COLO668 (cell line): ENCODE results near the gene NAT14.
"Not testable (repeated sequence)": the region's sequence is repeated elsewhere in the genome, so short reads cannot be mapped to it uniquely, and the experiment has no call there.

Source experiments
- DNase-seq: peaks from one replicate; lab custom pipeline; 2025; ENCODE audit not compliant: unreplicated experiment; lab: John Stamatoyannopoulos, UW

Gene NAT14

GRCh38 chr19:55486043-55486970 is 1.3 kb downstream of the NAT14 start:
- DNase-seq = no peak

GRCh38 chr19:55486971-55487923 is 2.3 kb downstream of the NAT14 start:
- peak; percentile 6 for DNase-seq

- no peak for DNase-seq
Observed at GRCh38 chr19:55487924-55488687, 3.1 kb downstream of the NAT14 start, which contains the start of gene SSC5D. Gene SSC5D (plus strand): TSS chr19:55488436. CDS start chr19:55488590, 154 bp downstream.

- no peak for DNase-seq
Observed at GRCh38 chr19:55488986-55489710, 4.2 kb downstream of the NAT14 start.

- no peak for DNase-seq
Observed at GRCh38 chr19:55489711-55490477, 4.9 kb downstream of the NAT14 start.

- DNase-seq = no peak
Observed at GRCh38 chr19:55490478-55491432, 5.8 kb downstream of the NAT14 start.

GRCh38 chr19:55491546-55492360 is 6.8 kb downstream of the NAT14 start:
- no peak for DNase-seq

GRCh38 chr19:55492362-55492944 is 7.5 kb downstream of the NAT14 start:
- DNase-seq = peak; percentile 7

- DNase-seq = no peak
Observed at GRCh38 chr19:55493052-55493644, 8.2 kb downstream of the NAT14 start.

- no peak for DNase-seq
Observed at GRCh38 chr19:55493645-55494171, 8.7 kb downstream of the NAT14 start.

- DNase-seq = no peak
Observed at GRCh38 chr19:55494172-55494761, 9.3 kb downstream of the NAT14 start.

GRCh38 chr19:55495646-55496349 is 10.8 kb downstream of the NAT14 start:
- DNase-seq = no peak

- not testable (repeated sequence) for DNase-seq
Observed at GRCh38 chr19:55496820-55497219, 11.8 kb downstream of the NAT14 start.

GRCh38 chr19:55497763-55498162 is 12.8 kb downstream of the NAT14 start:
- no peak for DNase-seq

GRCh38 chr19:55498246-55498840 is 13.4 kb downstream of the NAT14 start:
- DNase-seq = no peak
